ENCODE results near the gene ANKS3.
A peak's percentile ranks its signal among the peaks of the same experiment; 100 is the strongest.

The ANKS3 gene

GRCh38 chr16:4699046-4699556 lies 35.0 kb downstream of the ANKS3 start:
- DNase-seq (ENCODE audit: extremely low spot score, insufficient read length, low read depth) (no peak), FAIRE-seq (no peak)

- no peak for FAIRE-seq
- DNase-seq (ENCODE audit: extremely low spot score, insufficient read length, low read depth): no peak
These were observed 35.6 kb downstream of the ANKS3 start for GRCh38 chr16:4698321-4699045.

- DNase-seq (ENCODE audit: extremely low spot score, insufficient read length, low read depth) (no peak), FAIRE-seq (no peak)
These were observed 36.2 kb downstream of the ANKS3 start for GRCh38 chr16:4697848-4698291.

- FAIRE-seq: no peak
- DNase-seq (ENCODE audit: extremely low spot score, insufficient read length, low read depth): no peak
These were observed 36.9 kb downstream of the ANKS3 start for GRCh38 chr16:4696905-4697847.

GRCh38 chr16:4696172-4696904 lies 37.7 kb downstream of the ANKS3 start:
- DNase-seq (ENCODE audit: extremely low spot score, insufficient read length, low read depth) (no peak), FAIRE-seq (no peak)

- FAIRE-seq (no peak), DNase-seq (ENCODE audit: extremely low spot score, insufficient read length, low read depth) (no peak)
These were observed 38.4 kb downstream of the ANKS3 start for GRCh38 chr16:4695473-4696171.

- FAIRE-seq (no peak), DNase-seq (ENCODE audit: extremely low spot score, insufficient read length, low read depth) (no peak)
These were observed 39.2 kb downstream of the ANKS3 start for GRCh38 chr16:4694642-4695451.

- peak; percentile 9 for FAIRE-seq
- peak; percentile 50 for DNase-seq (ENCODE audit: extremely low spot score, insufficient read length, low read depth)
These were observed 40.0 kb downstream of the ANKS3 start for GRCh38 chr16:4693956-4694641.

- DNase-seq (ENCODE audit: extremely low spot score, insufficient read length, low read depth): peak; percentile 99
- FAIRE-seq: peak; percentile 99
These were observed 40.6 kb downstream of the ANKS3 start, which contains the start of gene NUDT16L1 for GRCh38 chr16:4693296-4693955. Gene NUDT16L1 (plus strand): TSS chr16:4693562. CDS start chr16:4693727, 165 bp downstream.

- no peak for DNase-seq (ENCODE audit: extremely low spot score, insufficient read length, low read depth)
- no peak for FAIRE-seq
These were observed 41.4 kb downstream of the ANKS3 start for GRCh38 chr16:4692460-4693295.

GRCh38 chr16:4691666-4692412 lies 42.2 kb downstream of the ANKS3 start:
- FAIRE-seq: no peak
- DNase-seq (ENCODE audit: extremely low spot score, insufficient read length, low read depth): no peak

- FAIRE-seq: no peak
- DNase-seq (ENCODE audit: extremely low spot score, insufficient read length, low read depth): no peak
These were observed 43.0 kb downstream of the ANKS3 start for GRCh38 chr16:4690946-4691665.

- FAIRE-seq (no peak), DNase-seq (ENCODE audit: extremely low spot score, insufficient read length, low read depth) (no peak)
These were observed 44.0 kb downstream of the ANKS3 start for GRCh38 chr16:4689864-4690704.

- DNase-seq (ENCODE audit: extremely low spot score, insufficient read length, low read depth): no peak
- FAIRE-seq: no peak
These were observed 44.9 kb downstream of the ANKS3 start for GRCh38 chr16:4689091-4689671.

All from GM18507 (cell line).